ENCODE data around the gene CDC42BPA. TPM values are rescaled to one million over a fixed set of nuclear protein-coding genes. Genes with fewer than 3 reads are reported as not detected.

Gene CDC42BPA
- polyA plus RNA-seq, 1 donor (not counting 4 experiments of a cell fraction or from before 2014, with no cell fraction given) = 9.2 TPM

GRCh38 chr1:226990133-226990716, 328.1 kb downstream of the CDC42BPA start:
- H3K4me1 ChIP-seq (ENCODE audit: control insufficient read depth, extremely low read depth, insufficient read depth, low read length) = no peaks in the 10 kb centered on the region
- H4K20me1 ChIP-seq (ENCODE audit: control insufficient read depth, extremely low read depth, insufficient read depth, low read length) = no peaks in the 10 kb centered on the region
- H3K9me3 ChIP-seq (ENCODE audit: control insufficient read depth, low read depth, low read length) = no peaks in the 10 kb centered on the region
- H3K27ac ChIP-seq (ENCODE audit: control insufficient read depth, insufficient read depth, low read length) = no peak overlapping the region
- DNase-seq (ENCODE audit: low read depth, low spot score) = no peak
- H3K27me3 ChIP-seq (ENCODE audit: control insufficient read depth, extremely low read depth, insufficient read depth, low read length) = no peaks in the 10 kb centered on the region
- no peak overlapping the region for H2AFZ ChIP-seq (ENCODE audit: control insufficient read depth, low read length)
- no peak for FAIRE-seq
- H3K79me2 ChIP-seq (ENCODE audit: control insufficient read depth, insufficient read depth, low read length) = no peaks in the 10 kb centered on the region
- H3K9ac ChIP-seq (ENCODE audit: control insufficient read depth, extremely low read depth, insufficient read depth, low read length) = no peak overlapping the region
- H3K4me2 ChIP-seq (ENCODE audit: control insufficient read depth, extremely low read depth, insufficient read depth, low read depth, low read length) = no peak overlapping the region
- H3K9me1 ChIP-seq (ENCODE audit: control insufficient read depth, extremely low read depth, insufficient read depth, low read length) = no peaks in the 10 kb centered on the region
- no peak overlapping the region for H3K4me3 ChIP-seq (ENCODE audit: control insufficient read depth in 2 of 3, extremely low read depth in 1 of 3, insufficient read depth in 2 of 3, low read depth in 1 of 3, low read length in 3 of 3)
- peaks cover 5 to 6% of the 10 kb centered on the region in 2 experiments for H3K36me3 ChIP-seq (ENCODE audit: control insufficient read depth in 2 of 2, extremely low read depth in 1 of 2, insufficient read depth in 2 of 2, low read length in 2 of 2)
- no peak for TF ChIP-seq CTCF (optimal IDR thresholded peaks at IDR 0.05 in 1 of 3, IDR thresholded peaks at IDR 0.05 in 1 of 3, conservative IDR thresholded peaks at IDR 0.05 in 1 of 3; ENCODE audit: extremely low read depth in 1 of 3, insufficient read depth in 2 of 3, low read length in 3 of 3)
- dilution Hi-C loops (cut with MboI; ENCODE audit: extremely low pct_ligation_motif_present, low sequenced_read_pairs) = no loop called here

- Histone ChIP-seq H3K9me3 (ENCODE audit: control insufficient read depth, low read depth, low read length) (no peaks in the 10 kb centered on the region), H3K4me2 (ENCODE audit: control insufficient read depth, extremely low read depth, insufficient read depth, low read depth, low read length) (no peak overlapping the region), H3K4me3 (ENCODE audit: control insufficient read depth in 2 of 3, extremely low read depth in 1 of 3, insufficient read depth in 2 of 3, low read depth in 1 of 3, low read length in 3 of 3) (no peak overlapping the region), H3K9me1 (ENCODE audit: control insufficient read depth, extremely low read depth, insufficient read depth, low read length) (no peaks in the 10 kb centered on the region), H3K79me2 (ENCODE audit: control insufficient read depth, insufficient read depth, low read length) (no peaks in the 10 kb centered on the region), H3K4me1 (ENCODE audit: control insufficient read depth, extremely low read depth, insufficient read depth, low read length) (no peaks in the 10 kb centered on the region), H2AFZ (ENCODE audit: control insufficient read depth, low read length) (no peak overlapping the region), H3K27me3 (ENCODE audit: control insufficient read depth, extremely low read depth, insufficient read depth, low read length) (no peaks in the 10 kb centered on the region), H3K36me3 (ENCODE audit: control insufficient read depth in 2 of 2, extremely low read depth in 1 of 2, insufficient read depth in 2 of 2, low read length in 2 of 2) (peaks cover under 1 to 4% of the 10 kb centered on the region in 2 experiments), H3K27ac (ENCODE audit: control insufficient read depth, insufficient read depth, low read length) (no peak overlapping the region), H4K20me1 (ENCODE audit: control insufficient read depth, extremely low read depth, insufficient read depth, low read length) (no peaks in the 10 kb centered on the region), H3K9ac (ENCODE audit: control insufficient read depth, extremely low read depth, insufficient read depth, low read length) (no peak overlapping the region)
- DNase-seq (ENCODE audit: low read depth, low spot score) (no peak), FAIRE-seq (no peak)
- TF ChIP-seq CTCF (optimal IDR thresholded peaks at IDR 0.05 in 1 of 3, IDR thresholded peaks at IDR 0.05 in 1 of 3, conservative IDR thresholded peaks at IDR 0.05 in 1 of 3; ENCODE audit: extremely low read depth in 1 of 3, insufficient read depth in 2 of 3, low read length in 3 of 3) (no peak), EZH2 (IDR thresholded peaks at IDR 0.05; ENCODE audit: low read length) (no peak)
- dilution Hi-C loops (cut with MboI; ENCODE audit: extremely low pct_ligation_motif_present, low sequenced_read_pairs) = no loop called here
These were observed 329.0 kb downstream of the CDC42BPA start for GRCh38 chr1:226989085-226989920.
